GM12891 (cell line): Measurements from ENCODE around the gene GRB2.

Experiments used
- PAX5 ChIP-seq: IDR thresholded peaks from 2 replicates; pipeline ENCODE4 v1.6.1; 2011; ENCODE audit warnings: low read length, moderate library complexity, mild to moderate bottlenecking; ENCODE audit not compliant: insufficient read depth, severe bottlenecking
- POLR2A ChIP-seq: IDR thresholded peaks from 2 replicates; pipeline ENCODE4 v1.6.1; 2011; ENCODE audit warnings: low read depth, low read length, control low read depth
- POLR2AphosphoS5 ChIP-seq: IDR thresholded peaks from 2 replicates; pipeline ENCODE4 v1.6.1; 2011; ENCODE audit warnings: low read depth, low read length, control low read depth
- POU2F2 ChIP-seq: IDR thresholded peaks from 2 replicates; pipeline ENCODE4 v1.6.1; 2011; ENCODE audit warnings: low read depth, mild to moderate bottlenecking, control low read depth, low read length, moderate library complexity
- SPI1 ChIP-seq: IDR thresholded peaks from 2 replicates; pipeline ENCODE4 v1.6.1; 2011; ENCODE audit warnings: low read depth, low read length, control low read depth
- TAF1 ChIP-seq: IDR thresholded peaks from 2 replicates; pipeline ENCODE4 v1.6.1; 2011; ENCODE audit warnings: low read depth, low read length, control low read depth

GRCh38 chr17:75308732-75309629, 96.5 kb downstream of the GRB2 start:
- TF ChIP-seq POLR2A (no peak), TAF1 (no peak), POLR2AphosphoS5 (no peak), POU2F2 (no peak), SPI1 (no peak), PAX5 (no peak)
